ENCODE data around the gene SRPK2. TPM values are rescaled to one million over a fixed set of nuclear protein-coding genes. Genes with fewer than 3 reads are reported as not detected.

Gene SRPK2
- total RNA-seq, 1 donor from 2014 or later, result 26.7 TPM

DNA sequence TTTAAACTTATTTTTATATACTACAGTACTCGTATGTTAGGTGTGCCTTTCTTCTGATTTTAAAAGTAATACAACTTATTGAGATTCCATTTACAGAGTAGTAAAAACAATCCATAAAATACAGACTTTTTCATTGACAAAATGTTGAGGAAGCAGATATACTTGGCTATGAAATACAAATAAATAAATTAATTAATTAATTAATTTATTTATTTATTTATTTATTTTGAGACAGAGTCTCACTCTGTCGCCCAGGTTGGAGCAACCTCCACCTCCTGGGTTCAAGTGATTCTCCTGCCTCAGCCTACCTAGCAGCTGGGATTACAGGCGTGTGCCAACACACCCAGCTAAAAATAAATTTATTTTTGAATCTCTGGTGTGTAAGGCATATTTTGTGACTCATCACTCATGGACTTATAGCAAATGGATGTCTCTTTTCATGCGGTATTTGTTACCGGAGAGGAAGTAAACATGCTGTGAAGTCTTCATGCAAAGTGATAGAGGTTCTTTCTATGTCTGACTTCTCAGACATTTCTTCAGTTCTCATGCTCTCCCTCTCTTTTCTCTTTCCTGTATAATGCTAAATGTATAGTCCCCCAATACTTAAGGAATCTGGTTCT lies 20.2 kb upstream of the SRPK2 start:
- no peak for TF ChIP-seq CTCF (conservative IDR thresholded peaks at IDR 0.05; ENCODE audit: low read depth, low read length)
- no peak overlapping the region for H3K4me3 ChIP-seq (ENCODE audit: low read depth, low read length)
- DNase-seq (ENCODE audit: low read depth), result no peak

DNA sequence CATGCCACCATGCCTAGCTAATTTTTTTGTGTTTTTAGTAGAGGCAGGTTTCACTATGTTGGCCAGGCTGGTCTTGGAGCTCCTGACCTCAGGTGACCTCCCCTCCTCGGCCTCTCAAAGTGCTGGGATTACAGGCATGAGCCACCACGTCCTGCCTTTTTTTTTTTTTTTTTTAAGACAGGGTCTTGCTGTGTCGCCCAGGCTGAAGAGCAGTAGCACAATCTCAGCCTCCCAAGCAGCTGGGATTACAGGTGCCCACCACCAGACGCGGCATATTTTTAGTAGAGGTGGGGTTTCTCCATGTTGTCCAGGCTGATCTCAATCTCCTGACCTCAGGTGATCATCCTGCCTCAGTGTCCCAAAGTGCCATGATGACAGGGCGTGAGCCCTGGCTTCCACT lies 14.4 kb upstream of the SRPK2 start:
- no peak overlapping the region for H3K4me3 ChIP-seq (ENCODE audit: low read depth, low read length)
- no peak for TF ChIP-seq CTCF (conservative IDR thresholded peaks at IDR 0.05; ENCODE audit: low read depth, low read length)
- DNase-seq (ENCODE audit: low read depth), result no peak

DNA sequence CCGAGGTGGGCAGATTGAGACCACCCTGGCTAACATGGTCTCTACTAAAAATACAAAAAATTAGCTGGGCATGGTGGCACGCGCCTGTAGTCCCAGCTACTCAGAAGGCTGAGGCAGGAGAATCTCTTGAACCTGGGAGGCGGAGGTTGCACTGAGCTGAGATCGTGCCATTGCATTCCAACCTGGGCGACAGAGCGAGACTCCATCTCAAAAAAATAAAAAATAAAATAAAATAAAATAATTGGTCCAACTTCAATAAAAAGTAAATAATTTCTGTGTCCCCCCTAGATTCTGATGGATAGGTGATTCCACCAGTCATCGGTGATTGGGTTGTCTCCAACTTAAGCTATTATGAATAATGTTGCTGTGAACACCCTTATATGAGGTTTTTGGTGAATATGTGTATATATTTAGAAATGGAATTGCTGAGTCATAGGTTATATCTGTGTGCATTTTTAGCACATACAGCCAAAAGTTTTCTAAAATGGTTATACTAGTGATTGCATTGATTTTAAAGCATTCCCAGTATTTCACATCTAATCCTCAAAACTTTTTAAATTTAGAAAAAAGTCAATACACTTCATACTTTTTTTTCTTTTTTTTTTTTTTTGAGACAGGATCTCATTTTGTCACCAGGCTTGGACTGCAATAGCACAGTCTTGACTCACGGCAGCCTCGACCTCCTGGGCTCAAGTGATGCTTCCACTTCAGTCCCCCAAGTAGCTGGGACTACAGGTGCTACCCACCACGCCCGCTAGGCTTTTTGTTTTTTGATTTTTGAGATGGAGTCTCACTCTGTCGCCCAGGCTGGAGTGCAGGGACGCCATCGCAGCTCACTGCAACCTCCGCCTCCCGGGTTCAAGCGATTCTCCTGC lies 13.7 kb upstream of the SRPK2 start:
- no peak for DNase-seq (ENCODE audit: low read depth)
- TF ChIP-seq CTCF (conservative IDR thresholded peaks at IDR 0.05; ENCODE audit: low read depth, low read length), result no peak
- no peak overlapping the region for H3K4me3 ChIP-seq (ENCODE audit: low read depth, low read length)

- H3K4me3 ChIP-seq (ENCODE audit: low read depth, low read length), result no peak overlapping the region
- TF ChIP-seq CTCF (conservative IDR thresholded peaks at IDR 0.05; ENCODE audit: low read depth, low read length), result peak; percentile 50
- peak; percentile 13 for DNase-seq (ENCODE audit: low read depth)
These were observed 10.5 kb upstream of the SRPK2 start for GRCh38 chr7:105399043-105399725.

- no peak for TF ChIP-seq CTCF (conservative IDR thresholded peaks at IDR 0.05; ENCODE audit: low read depth, low read length)
- no peak for DNase-seq (ENCODE audit: low read depth)
- H3K4me3 ChIP-seq (ENCODE audit: low read depth, low read length), result no peak overlapping the region
These were observed 7.8 kb upstream of the SRPK2 start for GRCh38 chr7:105396566-105396965.

- no peak for TF ChIP-seq CTCF (conservative IDR thresholded peaks at IDR 0.05; ENCODE audit: low read depth, low read length)
- no peak for DNase-seq (ENCODE audit: low read depth)
- H3K4me3 ChIP-seq (ENCODE audit: low read depth, low read length), result no peak overlapping the region
These were observed 2.7 kb upstream of the SRPK2 start for GRCh38 chr7:105391429-105391828.

All from epithelial cell of proximal tubule (primary cell).